Adipocyte (in vitro differentiated cells): ENCODE results near the gene RNF213.

ENCODE experiments used
- DNase-seq: peaks from one replicate; pipeline ENCODE4 v3.0.0-alpha.2; 2015; ENCODE audit warnings: low read depth
- H3K27me3 ChIP-seq: replicated peaks from 2 replicates; pipeline ENCODE4 v1.7.0; 2013; ENCODE audit warnings: mild to moderate bottlenecking, low read length, moderate library complexity; ENCODE audit not compliant: control insufficient read depth, insufficient read depth
- H3K36me3 ChIP-seq: 2 replicates; pipeline ENCODE4 v1.7.0; 2013; ENCODE audit warnings: low read length, mild to moderate bottlenecking, moderate library complexity; ENCODE audit not compliant: control insufficient read depth, insufficient read depth, severe bottlenecking
- H3K4me1 ChIP-seq: 2 replicates; pipeline ENCODE4 v1.7.0; 2013; ENCODE audit warnings: mild to moderate bottlenecking, low read length, moderate library complexity; ENCODE audit not compliant: control insufficient read depth, insufficient read depth
- H3K4me3 ChIP-seq: 2 replicates; pipeline ENCODE4 v1.7.0; 2013; ENCODE audit warnings: mild to moderate bottlenecking, low read length, moderate library complexity
- H3K9ac ChIP-seq: 2 replicates; pipeline ENCODE4 v1.7.0; 2013; ENCODE audit warnings: mild to moderate bottlenecking, low read length, moderate library complexity
- H3K9me3 ChIP-seq: 2 replicates; pipeline ENCODE4 v1.7.0; 2013; ENCODE audit warnings: mild to moderate bottlenecking, low read length, moderate library complexity; ENCODE audit not compliant: control insufficient read depth

RNF213 gene

GRCh38 chr17:80379348-80379747, 118.7 kb downstream of the RNF213 start:
- Histone ChIP-seq H3K9me3 (no peaks in the 10 kb centered on the region), H3K4me1 (no peaks in the 10 kb centered on the region), H3K4me3 (no peak overlapping the region), H3K9ac (no peak overlapping the region), H3K36me3 (peaks cover 100% of the 10 kb centered on the region), H3K27me3 (no peaks in the 10 kb centered on the region)
- no peak for DNase-seq

GRCh38 chr17:80380068-80380467, 119.4 kb downstream of the RNF213 start:
- Histone ChIP-seq H3K4me1 (no peaks in the 10 kb centered on the region), H3K9ac (no peak overlapping the region), H3K4me3 (no peak overlapping the region), H3K9me3 (no peaks in the 10 kb centered on the region), H3K36me3 (peaks cover 100% of the 10 kb centered on the region), H3K27me3 (no peaks in the 10 kb centered on the region)
- no peak for DNase-seq

- DNase-seq: no peak
- Histone ChIP-seq H3K4me1 (no peaks in the 10 kb centered on the region), H3K27me3 (no peaks in the 10 kb centered on the region), H3K9me3 (no peaks in the 10 kb centered on the region), H3K9ac (no peak overlapping the region), H3K4me3 (no peak overlapping the region), H3K36me3 (peaks cover 100% of the 10 kb centered on the region)
Observed at GRCh38 chr17:80380555-80381002, 119.9 kb downstream of the RNF213 start.

- Histone ChIP-seq H3K36me3 (peaks cover 99% of the 10 kb centered on the region), H3K4me1 (no peaks in the 10 kb centered on the region), H3K9ac (no peak overlapping the region), H3K27me3 (no peaks in the 10 kb centered on the region), H3K4me3 (no peak overlapping the region), H3K9me3 (no peaks in the 10 kb centered on the region)
- no peak for DNase-seq
Observed at GRCh38 chr17:80381416-80381923, 120.8 kb downstream of the RNF213 start.

- Histone ChIP-seq H3K4me3 (no peak overlapping the region), H3K9me3 (no peaks in the 10 kb centered on the region), H3K9ac (no peak overlapping the region), H3K36me3 (peaks cover 99% of the 10 kb centered on the region), H3K27me3 (no peaks in the 10 kb centered on the region), H3K4me1 (no peaks in the 10 kb centered on the region)
- no peak for DNase-seq
Observed at GRCh38 chr17:80382446-80382845, 121.8 kb downstream of the RNF213 start.

- Histone ChIP-seq H3K9ac (no peak overlapping the region), H3K27me3 (no peaks in the 10 kb centered on the region), H3K4me1 (no peaks in the 10 kb centered on the region), H3K36me3 (peaks cover 97% of the 10 kb centered on the region), H3K4me3 (no peak overlapping the region), H3K9me3 (no peaks in the 10 kb centered on the region)
- DNase-seq: no peak
Observed at GRCh38 chr17:80382956-80383355, 122.3 kb downstream of the RNF213 start.

- no peaks in the 10 kb centered on the region for H3K27me3 ChIP-seq
- peaks cover 97% of the 10 kb centered on the region for H3K36me3 ChIP-seq
- H3K4me3 ChIP-seq: no peak overlapping the region
- no peak overlapping the region for H3K9ac ChIP-seq
- H3K9me3 ChIP-seq: no peaks in the 10 kb centered on the region
- H3K4me1 ChIP-seq: no peaks in the 10 kb centered on the region
- no peak for DNase-seq
Observed at GRCh38 chr17:80384078-80384960, 123.7 kb downstream of the RNF213 start.

GRCh38 chr17:80385046-80385445, 124.4 kb downstream of the RNF213 start:
- peaks cover 97% of the 10 kb centered on the region for H3K36me3 ChIP-seq
- H3K4me3 ChIP-seq: no peak overlapping the region
- H3K27me3 ChIP-seq: no peaks in the 10 kb centered on the region
- H3K9me3 ChIP-seq: no peaks in the 10 kb centered on the region
- no peak for DNase-seq
- H3K9ac ChIP-seq: no peak overlapping the region
- no peaks in the 10 kb centered on the region for H3K4me1 ChIP-seq

GRCh38 chr17:80386341-80386740, 125.7 kb downstream of the RNF213 start:
- no peaks in the 10 kb centered on the region for H3K27me3 ChIP-seq
- peaks cover 94% of the 10 kb centered on the region for H3K36me3 ChIP-seq
- no peak overlapping the region for H3K9ac ChIP-seq
- H3K9me3 ChIP-seq: no peaks in the 10 kb centered on the region
- no peak overlapping the region for H3K4me3 ChIP-seq
- H3K4me1 ChIP-seq: no peaks in the 10 kb centered on the region
- no peak for DNase-seq

- Histone ChIP-seq H3K27me3 (no peaks in the 10 kb centered on the region), H3K9me3 (no peaks in the 10 kb centered on the region), H3K36me3 (peaks cover 90% of the 10 kb centered on the region), H3K4me3 (no peak overlapping the region), H3K4me1 (no peaks in the 10 kb centered on the region), H3K9ac (no peak overlapping the region)
- DNase-seq: no peak
Observed at GRCh38 chr17:80387071-80387470, 126.4 kb downstream of the RNF213 start.

GRCh38 chr17:80388175-80388574, 127.5 kb downstream of the RNF213 start:
- Histone ChIP-seq H3K36me3 (peaks cover 86% of the 10 kb centered on the region), H3K9me3 (no peaks in the 10 kb centered on the region), H3K9ac (no peak overlapping the region), H3K4me3 (no peak overlapping the region), H3K27me3 (no peaks in the 10 kb centered on the region), H3K4me1 (no peaks in the 10 kb centered on the region)
- no peak for DNase-seq
